Liver (tissue), 9 donors: ENCODE measurements around the gene FRMPD4. TPM values are rescaled to one million over a fixed set of nuclear protein-coding genes. Genes with fewer than 3 reads are reported as not detected.

Source experiments
- DNase-seq: peaks from one replicate; pipeline ENCODE4 v3.0.0-alpha.2; 2017; ENCODE audit warnings: low spot score
- H3K27ac ChIP-seq, 2 donors: one replicate each; pipeline ENCODE4 v1.7.0; 2013; ENCODE audit warnings: inconsistent platforms in 2 of 2, low read length in 2 of 2, control low read depth in 1 of 2, low read depth in 1 of 2, mild to moderate bottlenecking in 1 of 2
- H3K27me3 ChIP-seq, 4 donors: one replicate each; pipeline versions ENCODE4 v1.6.1 to v1.7.0; 2013; ENCODE audit warnings: low read length in 3 of 4, inconsistent platforms in 1 of 4, mild to moderate bottlenecking in 1 of 4, moderate library complexity in 1 of 4; ENCODE audit not compliant: control insufficient read depth in 4 of 4, insufficient read depth in 4 of 4
- H3K36me3 ChIP-seq, 4 donors: one replicate each; pipeline versions ENCODE4 v1.6.1 to v1.7.0; 2013; ENCODE audit warnings: low read length in 3 of 4, mild to moderate bottlenecking in 3 of 4, low read depth in 1 of 4, moderate library complexity in 1 of 4; ENCODE audit not compliant: control insufficient read depth in 4 of 4, insufficient read depth in 3 of 4
- H3K4me1 ChIP-seq, 4 donors: one replicate each; pipeline versions ENCODE4 v1.6.1 to v1.7.0; 2013; ENCODE audit warnings: low read length in 3 of 4, mild to moderate bottlenecking in 3 of 4, moderate library complexity in 1 of 4; ENCODE audit not compliant: control insufficient read depth in 4 of 4, insufficient read depth in 4 of 4
- H3K4me3 ChIP-seq, 3 donors: one replicate each; pipeline versions ENCODE4 v1.6.1 to v1.7.0; 2013; ENCODE audit warnings: low read length in 3 of 3, control low read depth in 1 of 3, low read depth in 1 of 3, mild to moderate bottlenecking in 1 of 3
- H3K9ac ChIP-seq, 2 donors: one replicate each; pipeline ENCODE4 v1.7.0; 2013; ENCODE audit warnings: low read length in 2 of 2, mild to moderate bottlenecking in 2 of 2, moderate library complexity in 2 of 2, control low read depth in 1 of 2, low read depth in 1 of 2
- H3K9me3 ChIP-seq, 4 donors: one replicate each; pipeline versions ENCODE4 v1.6.1 to v1.7.0; 2013; ENCODE audit warnings: low read length in 3 of 4; ENCODE audit not compliant: control insufficient read depth in 4 of 4
- ATF3 ChIP-seq: IDR thresholded peaks from 2 replicates; pipeline ENCODE4 v1.6.1; 2016; ENCODE audit warnings: antibody characterized with exemption
- CTCF ChIP-seq: fragments of 150-350 bp; IDR thresholded peaks from 2 replicates; pipeline ENCODE4 v1.5.1; 2017; ENCODE audit warnings: improper control_type of control experiment, low read depth, low read length; ENCODE audit not compliant: missing input control
- EGR1 ChIP-seq, 2 donors: IDR thresholded peaks; 2 replicates each; pipeline ENCODE4 v1.6.1; 2016 to 2018; ENCODE audit warnings: antibody characterized with exemption in 2 of 2, low read depth in 2 of 2
- FOXA1 ChIP-seq: IDR thresholded peaks from 2 replicates; pipeline ENCODE4 v1.6.1; 2016; ENCODE audit warnings: antibody characterized with exemption
- FOXA2 ChIP-seq: IDR thresholded peaks from 2 replicates; pipeline ENCODE4 v1.6.1; 2016; ENCODE audit warnings: antibody characterized with exemption
- GABPA ChIP-seq, 2 donors: IDR thresholded peaks in 1 of 2; conservative IDR thresholded peaks in 1 of 2; 2 replicates each; pipeline ENCODE4 v1.6.1; 2016; ENCODE audit warnings: antibody characterized with exemption in 2 of 2, mild to moderate bottlenecking in 1 of 2, moderate library complexity in 1 of 2
- HNF4A ChIP-seq, 2 donors: conservative IDR thresholded peaks; 2 replicates each; pipeline ENCODE4 v1.6.1; 2016; ENCODE audit warnings: antibody characterized with exemption in 2 of 2, mild to moderate bottlenecking in 2 of 2
- HNF4G ChIP-seq: IDR thresholded peaks from 2 replicates; pipeline ENCODE4 v1.6.1; 2016; ENCODE audit warnings: antibody characterized with exemption
- JUND ChIP-seq, 2 donors: IDR thresholded peaks; 2 replicates each; pipeline ENCODE4 v1.6.1; 2016; ENCODE audit warnings: antibody characterized with exemption in 2 of 2
- MAX ChIP-seq: IDR thresholded peaks from 2 replicates; pipeline ENCODE4 v1.6.1; 2016; ENCODE audit warnings: antibody characterized with exemption
- NR2F2 ChIP-seq: IDR thresholded peaks from 2 replicates; pipeline ENCODE4 v1.6.1; 2016; ENCODE audit warnings: antibody characterized with exemption
- RAD21 ChIP-seq, 2 donors: IDR thresholded peaks; 2 replicates each; pipeline ENCODE4 v1.6.1; 2016; ENCODE audit warnings: antibody characterized with exemption in 2 of 2, mild to moderate bottlenecking in 2 of 2
- REST ChIP-seq: IDR thresholded peaks from 2 replicates; pipeline ENCODE4 v1.6.1; 2016; ENCODE audit warnings: antibody characterized with exemption, mild to moderate bottlenecking
- RXRA ChIP-seq, 2 donors: IDR thresholded peaks; 2 replicates each; pipeline ENCODE4 v1.6.1; 2017 to 2018; ENCODE audit warnings: antibody characterized with exemption in 2 of 2, mild to moderate bottlenecking in 1 of 2
- SP1 ChIP-seq: IDR thresholded peaks from 2 replicates; pipeline ENCODE4 v1.6.1; 2018; ENCODE audit warnings: antibody characterized with exemption, mild to moderate bottlenecking
- TAF1 ChIP-seq: conservative IDR thresholded peaks from 2 replicates; pipeline ENCODE4 v1.6.1; 2016; ENCODE audit warnings: antibody characterized with exemption, mild to moderate bottlenecking
- YY1 ChIP-seq: IDR thresholded peaks from 2 replicates; pipeline ENCODE4 v1.6.1; 2016; ENCODE audit warnings: antibody characterized with exemption, mild to moderate bottlenecking
- ZBTB33 ChIP-seq: IDR thresholded peaks from 2 replicates; pipeline ENCODE4 v1.6.1; 2016; ENCODE audit warnings: antibody characterized with exemption
- WGBS: extraction: QIAGEN DNeasy Blood & Tissue Kit; methylation state at CpG from one replicate; pipeline ENCODE4 v1.1.7; 2013; 5-methylcytosine and 5-hydroxymethylcytosine counted together
- polyA plus RNA-seq, 2 donors: library from polyadenylated mRNA; stranded (reverse) in 1 of 2; unstranded in 1 of 2; fragments of 200-250 nt in 1 of 2; fragments of >200 nt in 1 of 2; fragmentation: Nextera tagmentation in 1 of 2; extraction: Ambion mirVana in 1 of 2; gene quantifications; one replicate each; pipeline versions ENCODE4 v1.2.1 to v1.2.3, GENCODE V29; 2013 to 2015
- total RNA-seq, 2 donors: library from RNA; depleted of rRNA; stranded (reverse); fragments of >200 nt; gene quantifications; one replicate each; pipeline ENCODE4 v1.2.3, GENCODE V29; 2014
- donor health status: healthy.
- donor health status: healthy.
- donor health status: healthy.
- donor health status: healthy.
- donor health status: healthy.

The FRMPD4 gene
- total and polyA plus RNA-seq, 4 donors, result 0.01 to 0.08 (median 0.03) TPM; not detected in 1

- WGBS, result 3% methylated on average over 1 of the region's 1 CpG
- Histone ChIP-seq H3K27ac (no peak overlapping the region), H3K4me1 (no peaks in the 10 kb centered on the region), H3K9me3 (no peaks in the 10 kb centered on the region), H3K9ac (no peak overlapping the region), H3K4me3 (no peak overlapping the region), H3K27me3 (peaks cover 0 to 2% (median 0%) of the 10 kb centered on the region in 4 donors), H3K36me3 (no peaks in the 10 kb centered on the region)
- DNase-seq, result no peak
- TF ChIP-seq FOXA2 (no peak), RXRA (IDR thresholded peaks at IDR 0.05) (no peak), REST (peak; percentile 91)
Observed at GRCh38 chrX:12548746-12549145, 410.5 kb downstream of the FRMPD4 start.

- Histone ChIP-seq H3K27me3 (peaks cover 0 to 5% (median 0%) of the 10 kb centered on the region in 4 donors), H3K4me3 (no peak overlapping the region), H3K36me3 (no peaks in the 10 kb centered on the region), H3K4me1 (no peaks in the 10 kb centered on the region), H3K9ac (no peak overlapping the region), H3K9me3 (no peaks in the 10 kb centered on the region), H3K27ac (no peak overlapping the region)
- TF ChIP-seq JUND (IDR thresholded peaks at IDR 0.05) (no peak), HNF4A (conservative IDR thresholded peaks at IDR 0.05) (no peak), RAD21 (IDR thresholded peaks at IDR 0.05) (no peak), TAF1 (no peak), ATF3 (no peak), CTCF (no peak), FOXA2 (no peak), MAX (no peak), SP1 (no peak), EGR1 (IDR thresholded peaks at IDR 0.05; ENCODE audit: low read depth in 2 of 2) (no peak), NR2F2 (no peak), GABPA (IDR thresholded peaks at IDR 0.05 in 1 of 2, conservative IDR thresholded peaks at IDR 0.05 in 1 of 2) (no peak), REST (no peak), RXRA (IDR thresholded peaks at IDR 0.05) (no peak), FOXA1 (no peak), YY1 (no peak), HNF4G (no peak), ZBTB33 (no peak)
- no peak for DNase-seq
Observed at GRCh38 chrX:12554206-12554605, 415.9 kb downstream of the FRMPD4 start.
